ENCODE data around the gene RNF167. TPM values are rescaled to one million over a fixed set of nuclear protein-coding genes. Genes with fewer than 3 reads are reported as not detected.

The RNF167 gene
- total and polyA plus RNA-seq, 2 of the 8 experiments (the other 6 are each of a cell fraction or from before 2014, with no cell fraction given): 140 to 281 TPM

DNA sequence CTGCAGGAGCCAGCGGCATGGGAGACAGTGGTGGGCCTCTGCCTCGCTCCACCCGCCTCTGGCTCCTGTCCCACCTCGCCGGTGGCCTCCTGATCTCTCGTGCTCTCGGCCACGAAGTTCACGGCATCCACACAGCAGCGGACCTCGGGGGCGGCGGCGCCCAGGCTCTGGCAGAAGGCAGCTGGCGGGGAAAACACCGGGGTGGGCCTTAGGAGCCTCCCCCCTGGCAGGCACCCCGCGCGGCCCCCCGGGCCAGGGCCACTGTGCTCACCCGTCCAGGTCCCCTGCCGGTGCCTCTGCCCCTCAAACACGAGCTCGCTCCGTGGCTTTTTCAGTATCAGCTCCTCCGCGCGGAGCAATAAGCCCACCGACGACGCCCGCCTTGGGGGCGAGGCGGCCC lies 41.1 kb upstream of the RNF167 start:
- H2AFZ ChIP-seq (ENCODE audit: low read length): no peak overlapping the region
- H2BK20ac ChIP-seq (ENCODE audit: low read length): no peak overlapping the region
- no peak overlapping the region for H2BK120ac ChIP-seq (replicated peaks; ENCODE audit: low read depth, low read length)
- no peak for DNase-seq (ENCODE audit: low read depth in 1 of 2, low spot score in 2 of 2)
- no peak overlapping the region for H2BK15ac ChIP-seq (ENCODE audit: low read length)
- H3K18ac ChIP-seq (ENCODE audit: extremely low read depth, low read length): no peak overlapping the region
- no peaks in the 10 kb centered on the region for H3K79me2 ChIP-seq (ENCODE audit: control insufficient read depth in 1 of 2, insufficient read depth in 2 of 2, low read length in 2 of 2)
- no peak overlapping the region for H3K27ac ChIP-seq (ENCODE audit: low read depth, low read length)
- peak overlapping the region in 1 of 4 experiments; percentile 58; a peak in 1 of 8 replicates for H3K4me3 ChIP-seq (ENCODE audit: extremely low read depth in 1 of 4, insufficient read depth in 2 of 4, low read depth in 3 of 4, low read length in 4 of 4)
- H4K5ac ChIP-seq (ENCODE audit: insufficient read length, low read depth, low read length): no peak overlapping the region
- no peak overlapping the region; a peak in 1 of 7 replicates for H3K9ac ChIP-seq (replicated peaks in 1 of 4; ENCODE audit: extremely low read depth in 1 of 4, low read depth in 3 of 4, low read length in 3 of 4)
- peak overlapping the region; percentile 4 to 51; a peak in 2 of 4 replicates for H3K4me2 ChIP-seq (ENCODE audit: insufficient read depth in 1 of 2, low read depth in 2 of 2, low read length in 2 of 2)
- H3K14ac ChIP-seq (ENCODE audit: insufficient read length): no peak overlapping the region
- H3K23ac ChIP-seq (ENCODE audit: insufficient read length): no peak overlapping the region
- no peaks in the 10 kb centered on the region for H3K79me1 ChIP-seq (ENCODE audit: low read depth, low read length)
- H3K9me3 ChIP-seq (ENCODE audit: insufficient read depth in 2 of 2, low read depth in 1 of 2, low read length in 1 of 2): no peaks in the 10 kb centered on the region
- H3K4me1 ChIP-seq (replicated peaks in 1 of 4; ENCODE audit: control insufficient read depth in 3 of 4, insufficient read depth in 4 of 4, low read length in 3 of 4): peaks cover 0 to 13% (median 4%) of the 10 kb centered on the region in 4 experiments; a peak in 6 of 7 replicates
- H2BK12ac ChIP-seq (ENCODE audit: low read depth, low read length): no peak overlapping the region
- peaks cover 0 to 10% of the 10 kb centered on the region in 2 experiments for H4K20me1 ChIP-seq (replicated peaks in 1 of 2; ENCODE audit: control insufficient read depth in 1 of 2, insufficient read depth in 2 of 2, low read length in 2 of 2)
- no peak overlapping the region for H2BK5ac ChIP-seq (ENCODE audit: low read depth, low read length)
- TF ChIP-seq, protein P1, sequence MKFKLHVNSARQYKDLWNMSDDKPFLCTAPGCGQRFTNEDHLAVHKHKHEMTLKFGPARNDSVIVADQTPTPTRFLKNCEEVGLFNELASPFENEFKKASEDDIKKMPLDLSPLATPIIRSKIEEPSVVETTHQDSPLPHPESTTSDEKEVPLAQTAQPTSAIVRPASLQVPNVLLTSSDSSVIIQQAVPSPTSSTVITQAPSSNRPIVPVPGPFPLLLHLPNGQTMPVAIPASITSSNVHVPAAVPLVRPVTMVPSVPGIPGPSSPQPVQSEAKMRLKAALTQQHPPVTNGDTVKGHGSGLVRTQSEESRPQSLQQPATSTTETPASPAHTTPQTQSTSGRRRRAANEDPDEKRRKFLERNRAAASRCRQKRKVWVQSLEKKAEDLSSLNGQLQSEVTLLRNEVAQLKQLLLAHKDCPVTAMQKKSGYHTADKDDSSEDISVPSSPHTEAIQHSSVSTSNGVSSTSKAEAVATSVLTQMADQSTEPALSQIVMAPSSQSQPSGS (IDR thresholded peaks at IDR 0.05; ENCODE audit: low read length): no peak
- TF ChIP-seq SRF (IDR thresholded peaks at IDR 0.05; ENCODE audit: low read depth, low read length) (no peak), TAF1 (IDR thresholded peaks at IDR 0.05; ENCODE audit: low read depth, low read length) (no peak)
- H3K23me2 ChIP-seq (ENCODE audit: low read depth, low read length): peaks cover 3% of the 10 kb centered on the region; the same call in 1 of the 2 replicates
- H3K4ac ChIP-seq (replicated peaks; ENCODE audit: insufficient read length, low read depth, low read length): no peak overlapping the region
- H4K91ac ChIP-seq (replicated peaks; ENCODE audit: insufficient read length, low read length): no peak overlapping the region
- peaks cover 4 to 16% (median 11%) of the 10 kb centered on the region in 4 experiments; a peak in 7 of 8 replicates for H3K36me3 ChIP-seq (ENCODE audit: control insufficient read depth in 2 of 4, insufficient read depth in 4 of 4, low read length in 3 of 4)
- 84% methylated on average over 5 of the region's 34 CpGs; no CpG with 5 or more reads in 1 of the 2 experiments for WGBS, 2 experiments (ENCODE audit: extremely low coverage in 1 of 2, insufficient coverage in 1 of 2, insufficient read length in 1 of 2, insufficient replicate concordance in 2 of 2, low coverage in 1 of 2, low lambda C conversion rate in 2 of 2, missing lambda C conversion rate in 1 of 2)
- 0 out of 7 replicates have a peak, but pooled peaks cover 0 to 2% (median 0%) of the 10 kb centered on the region in 4 experiments for H3K27me3 ChIP-seq (replicated peaks in 1 of 4; ENCODE audit: control insufficient read depth in 3 of 4, extremely low read depth in 1 of 4, insufficient read depth in 3 of 4, low read length in 3 of 4)
- H2AK5ac ChIP-seq (ENCODE audit: low read depth, low read length): no peak overlapping the region
- CTCF ChIA-PET (ENCODE audit: partially characterized antibody): interaction anchor here (0.6 to 3.0 kb wide), 7 partner anchors 10 to 167 kb away, joined by 3 to 22 read pairs (median 4); no protein-coding TSS in a partner anchor
- H4K8ac ChIP-seq (ENCODE audit: extremely low read depth, insufficient read depth, low read length): no peak overlapping the region
- H3K56ac ChIP-seq (replicated peaks; ENCODE audit: insufficient read length, low read depth, low read length): no peak overlapping the region
- POLR2A ChIA-PET (ENCODE audit: partially characterized antibody): interaction anchor here (0.7 to 6.4 kb wide), 10 partner anchors 8 to 195 kb away, joined by 3 to 49 read pairs (median 4); partner anchors contain the start of genes MED11, PELP1, PFN1 and PSMB6
- no peak for FAIRE-seq
